ENCODE data around the gene MYL11.
"Not testable (repeated sequence)": the region's sequence is repeated elsewhere in the genome, so short reads cannot be mapped to it uniquely, and the experiment has no call there.

MYL11 gene
- long read RNA-seq, partial matches to known transcripts: 0 of 7 reads
- long read RNA-seq, other reads (novel, unspliced or antisense): 7 of 7 reads

GRCh38 chr16:30374538-30374937 lies at the start of gene MYL11:
Gene MYL11, plus strand, starts transcription at chr16:30374802. Its CDS starts 56 bp downstream, at chr16:30374858.
- no peak within 1 kb of the TSS for H3K4me3 ChIP-seq (replicated peaks; ENCODE audit: insufficient read depth, low read length)
- DNase-seq (ENCODE audit: low read depth in 1 of 2, low spot score in 1 of 2): no peak
- no peaks in the 10 kb centered on the region for H3K27me3 ChIP-seq (ENCODE audit: insufficient read depth, poor library complexity, severe bottlenecking)
- no peak within 1 kb of the TSS for H3K27ac ChIP-seq (replicated peaks)
- TF ChIP-seq SPI1 (IDR thresholded peaks at IDR 0.05; ENCODE audit: borderline replicate concordance, low read depth): no peak
- no peak for TF ChIP-seq REST (IDR thresholded peaks at IDR 0.05; ENCODE audit: insufficient replicate concordance, low read depth)
- TF ChIP-seq GABPA (IDR thresholded peaks at IDR 0.05; ENCODE audit: low read depth): no peak
- no peak for TF ChIP-seq POLR2AphosphoS5 (IDR thresholded peaks at IDR 0.05; ENCODE audit: low read depth)
- TF ChIP-seq CTCF (IDR thresholded peaks at IDR 0.05; ENCODE audit: insufficient read depth, low read length): no peak

GRCh38 chr16:30334473-30334989 lies 40.1 kb upstream of the MYL11 start:
- not testable (repeated sequence) for H3K27me3 ChIP-seq (ENCODE audit: insufficient read depth, poor library complexity, severe bottlenecking)
- DNase-seq (ENCODE audit: low read depth in 1 of 2, low spot score in 1 of 2): peak in 1 of 2 experiments; percentile 81
- H3K4me3 ChIP-seq (replicated peaks; ENCODE audit: insufficient read depth, low read length): peak overlapping the region; percentile 64
- peak overlapping the region; percentile 87 for H3K27ac ChIP-seq (replicated peaks)

GRCh38 chr16:30335028-30335597 lies 39.5 kb upstream of the MYL11 start:
- not testable (repeated sequence) for H3K27me3 ChIP-seq (ENCODE audit: insufficient read depth, poor library complexity, severe bottlenecking)
- Histone ChIP-seq H3K27ac (replicated peaks) (peak overlapping the region; percentile 87), H3K4me3 (replicated peaks; ENCODE audit: insufficient read depth, low read length) (peak overlapping the region; percentile 64)
- peak; percentile 64 to 81 for DNase-seq (ENCODE audit: low read depth in 1 of 2, low spot score in 1 of 2)
- TF ChIP-seq POLR2AphosphoS5 (IDR thresholded peaks at IDR 0.05; ENCODE audit: low read depth): peak; percentile 51; the same call in 1 of the 2 replicates

GRCh38 chr16:30335598-30336474 lies 38.8 kb upstream of the MYL11 start:
- peak overlapping the region; percentile 87 for H3K27ac ChIP-seq (replicated peaks)
- peak overlapping the region; percentile 64 for H3K4me3 ChIP-seq (replicated peaks; ENCODE audit: insufficient read depth, low read length)
- no peaks in the 10 kb centered on the region for H3K27me3 ChIP-seq (ENCODE audit: insufficient read depth, poor library complexity, severe bottlenecking)
- peak in 1 of 2 experiments; percentile 25 for DNase-seq (ENCODE audit: low read depth in 1 of 2, low spot score in 1 of 2)
- TF ChIP-seq POLR2AphosphoS5 (IDR thresholded peaks at IDR 0.05; ENCODE audit: low read depth): no peak
- TF ChIP-seq SPI1 (IDR thresholded peaks at IDR 0.05; ENCODE audit: borderline replicate concordance, low read depth): no peak
- TF ChIP-seq GABPA (IDR thresholded peaks at IDR 0.05; ENCODE audit: low read depth): no peak
- no peak for TF ChIP-seq REST (IDR thresholded peaks at IDR 0.05; ENCODE audit: insufficient replicate concordance, low read depth)
- TF ChIP-seq CTCF (IDR thresholded peaks at IDR 0.05; ENCODE audit: insufficient read depth, low read length): no peak

GRCh38 chr16:30337964-30338357 lies 36.6 kb upstream of the MYL11 start:
- DNase-seq (ENCODE audit: low read depth in 1 of 2, low spot score in 1 of 2); H3K4me3 ChIP-seq (replicated peaks; ENCODE audit: insufficient read depth, low read length); H3K27me3 ChIP-seq (ENCODE audit: insufficient read depth, poor library complexity, severe bottlenecking); H3K27ac ChIP-seq (replicated peaks): not testable (repeated sequence)

GRCh38 chr16:30338715-30339114 lies 35.9 kb upstream of the MYL11 start:
- H3K27me3 ChIP-seq (ENCODE audit: insufficient read depth, poor library complexity, severe bottlenecking); DNase-seq (ENCODE audit: low read depth in 1 of 2, low spot score in 1 of 2); H3K27ac ChIP-seq (replicated peaks); H3K4me3 ChIP-seq (replicated peaks; ENCODE audit: insufficient read depth, low read length): not testable (repeated sequence)
